Omental fat pad (tissue), 4 donors: ENCODE results near the gene SMARCC1. TPM values are rescaled to one million over a fixed set of nuclear protein-coding genes. Genes with fewer than 3 reads are reported as not detected.

ENCODE experiments used
- ATAC-seq: fragments of 150-250 bp; one replicate; pipeline ENCODE4 v1.9.1; 2016; ENCODE audit warnings: mild to moderate bottlenecking, moderate library complexity; ENCODE audit not compliant: low FRiP score
- DNase-seq: peaks from one replicate; pipeline ENCODE4 v3.0.0-alpha.2; 2019; ENCODE audit warnings: low spot score
- CTCF ChIP-seq, 3 donors: fragments of 450-650 bp; IDR thresholded peaks; one replicate each; pipeline ENCODE4 v1.5.1; 2016 to 2017; ENCODE audit warnings: antibody characterized with exemption in 3 of 3, mild to moderate bottlenecking in 3 of 3, moderate library complexity in 2 of 3
- total RNA-seq, 4 donors: library from RNA; depleted of rRNA; stranded (reverse); fragments of >200 nt; gene quantifications; one replicate each; pipeline ENCODE4 v1.1.0, GENCODE V29; 2016

Gene SMARCC1
- total RNA-seq, 4 donors from 2014 or later: 21.3 to 43.4 (median 32.2) TPM

- DNase-seq (no peak), ATAC-seq (no peak)
- TF ChIP-seq CTCF (IDR thresholded peaks at IDR 0.05): no peak
Observed at GRCh38 chr3:47652142-47652541, 129.6 kb downstream of the SMARCC1 start.

GRCh38 chr3:47650294-47650693 is 131.4 kb downstream of the SMARCC1 start:
- DNase-seq (no peak), ATAC-seq (no peak)
- no peak for TF ChIP-seq CTCF (IDR thresholded peaks at IDR 0.05)

GRCh38 chr3:47647550-47647949 is 134.1 kb downstream of the SMARCC1 start:
- TF ChIP-seq CTCF (IDR thresholded peaks at IDR 0.05): no peak
- DNase-seq (no peak), ATAC-seq (no peak)

- ATAC-seq: peak; percentile 85
- no peak for DNase-seq
- no peak for TF ChIP-seq CTCF (IDR thresholded peaks at IDR 0.05)
Observed at GRCh38 chr3:47646362-47646761, 135.3 kb downstream of the SMARCC1 start.

- DNase-seq (no peak), ATAC-seq (no peak)
- no peak for TF ChIP-seq CTCF (IDR thresholded peaks at IDR 0.05)
Observed at GRCh38 chr3:47645551-47645950, 136.1 kb downstream of the SMARCC1 start.

- no peak for TF ChIP-seq CTCF (IDR thresholded peaks at IDR 0.05)
- ATAC-seq (no peak), DNase-seq (no peak)
Observed at GRCh38 chr3:47643092-47643491, 138.6 kb downstream of the SMARCC1 start.

GRCh38 chr3:47641739-47642138 is 140.0 kb downstream of the SMARCC1 start:
- ATAC-seq: no peak
- no peak for TF ChIP-seq CTCF (IDR thresholded peaks at IDR 0.05)
- no peak for DNase-seq
